AG09309 (cell line): ENCODE measurements around the gene PLPPR2.

Experiments used
- DNase-seq: peaks from one replicate; pipeline ENCODE4 v3.0.0-alpha.2; 2010; ENCODE audit warnings: low read depth
- H3K4me3 ChIP-seq: 2 replicates; pipeline ENCODE4 v1.5.1; 2011; ENCODE audit warnings: mild to moderate bottlenecking, low read depth, low read length, moderate library complexity; ENCODE audit not compliant: control insufficient read depth
- CTCF ChIP-seq: IDR thresholded peaks from 2 replicates; pipeline ENCODE4 v1.5.1; 2011; ENCODE audit warnings: mild to moderate bottlenecking, low read depth, low read length, inconsistent platforms; ENCODE audit not compliant: insufficient read depth, control insufficient read depth; ENCODE audit errors: missing control alignments

The PLPPR2 gene

GRCh38 chr19:11356676-11357550, 1.7 kb downstream of the PLPPR2 start:
- H3K4me3 ChIP-seq, result 0 out of 2 replicates have a peak overlapping the region, but pooled peaks have one; percentile 94
- TF ChIP-seq CTCF, result no peak
- DNase-seq, result no peak

DNA sequence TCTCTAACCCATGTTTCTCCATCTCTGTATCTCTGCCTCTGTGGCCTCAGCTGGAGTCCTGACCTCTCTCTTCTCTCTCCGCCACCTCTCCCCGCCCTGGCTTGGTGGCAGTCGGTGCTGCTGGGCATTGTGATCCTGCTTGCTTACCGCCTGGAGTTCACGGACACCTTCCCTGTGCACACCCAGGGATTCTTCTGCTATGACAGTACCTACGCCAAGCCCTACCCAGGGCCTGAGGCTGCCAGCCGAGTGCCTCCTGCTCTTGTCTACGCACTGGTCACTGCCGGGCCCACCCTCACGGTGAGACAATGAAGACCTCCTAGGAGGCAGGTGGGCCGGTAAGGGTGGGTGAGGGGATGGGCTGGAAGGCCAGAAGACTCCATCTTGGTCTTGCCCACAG, 4.2 kb downstream of the PLPPR2 start:
- no peak for DNase-seq
- TF ChIP-seq CTCF, result no peak
- H3K4me3 ChIP-seq, result no peak overlapping the region

DNA sequence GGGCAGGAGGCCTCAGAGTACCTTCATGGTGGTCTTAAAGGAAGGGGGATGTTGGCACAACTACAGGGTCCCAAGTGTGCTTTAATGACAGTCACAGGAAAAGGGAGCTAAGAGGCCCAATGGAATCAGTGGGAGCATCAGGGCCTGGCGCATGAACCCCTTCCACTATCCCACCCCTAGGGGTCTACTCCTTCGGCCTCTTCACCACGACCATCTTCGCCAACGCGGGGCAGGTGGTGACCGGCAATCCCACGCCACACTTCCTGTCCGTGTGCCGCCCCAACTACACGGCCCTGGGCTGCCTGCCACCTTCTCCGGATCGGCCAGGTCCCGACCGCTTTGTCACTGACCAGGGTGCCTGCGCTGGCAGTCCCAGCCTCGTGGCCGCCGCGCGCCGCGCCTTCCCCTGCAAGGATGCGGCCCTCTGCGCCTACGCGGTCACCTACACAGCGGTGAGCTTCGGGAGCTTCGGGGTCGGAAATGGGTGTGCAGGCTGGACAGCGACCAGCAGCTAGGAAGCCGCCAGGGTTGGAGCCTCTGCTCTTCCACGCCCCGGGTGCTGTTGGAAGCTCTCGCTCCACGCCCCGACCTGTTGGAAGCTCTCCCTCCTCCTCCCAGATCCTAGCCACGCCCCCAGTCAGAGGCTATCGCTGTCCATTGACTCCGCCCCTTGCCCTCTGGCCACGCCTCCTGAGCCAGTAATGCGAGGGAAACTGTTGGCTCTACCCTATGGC, 6.0 kb downstream of the PLPPR2 start:
- TF ChIP-seq CTCF, result no peak
- H3K4me3 ChIP-seq, result no peak overlapping the region
- DNase-seq, result no peak

GRCh38 chr19:11361771-11362731, 6.8 kb downstream of the PLPPR2 start:
- H3K4me3 ChIP-seq, result no peak overlapping the region
- DNase-seq, result no peak
- no peak for TF ChIP-seq CTCF

GRCh38 chr19:11363881-11364280, 8.6 kb downstream of the PLPPR2 start:
- no peak for TF ChIP-seq CTCF
- H3K4me3 ChIP-seq, result no peak overlapping the region
- DNase-seq, result no peak
